GM18502 (cell line): ENCODE measurements around the gene CACNA1C.

Experiments
- ATAC-seq: cut with Tn5 transposase; IDR thresholded peaks from one replicate; pipeline ENCODE4 v1.9.1; 2021; ENCODE audit warnings: mild to moderate bottlenecking; ENCODE audit not compliant: unreplicated experiment, poor library complexity

Gene CACNA1C

DNA sequence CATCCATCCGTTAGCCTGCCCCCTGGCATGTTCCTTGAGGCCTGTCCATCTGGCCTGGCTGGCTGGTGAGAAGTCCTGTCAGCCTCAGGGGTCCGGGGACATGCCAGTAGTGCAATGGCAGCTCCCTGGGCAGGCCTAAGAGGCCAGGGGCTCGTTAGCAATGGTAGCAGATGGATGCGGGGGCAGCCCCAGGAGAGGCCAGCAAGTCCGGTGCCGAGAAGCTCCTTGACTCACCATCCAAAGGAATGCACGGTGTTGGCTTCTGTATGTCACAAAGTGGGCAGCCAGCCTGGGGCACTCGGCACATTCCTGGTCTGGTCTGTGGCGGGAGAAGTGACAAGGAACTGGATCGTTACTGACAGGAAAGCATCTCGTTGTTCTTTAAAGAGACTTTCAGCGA, 319.9 kb downstream of the CACNA1C start:
- ATAC-seq, result no peak

DNA sequence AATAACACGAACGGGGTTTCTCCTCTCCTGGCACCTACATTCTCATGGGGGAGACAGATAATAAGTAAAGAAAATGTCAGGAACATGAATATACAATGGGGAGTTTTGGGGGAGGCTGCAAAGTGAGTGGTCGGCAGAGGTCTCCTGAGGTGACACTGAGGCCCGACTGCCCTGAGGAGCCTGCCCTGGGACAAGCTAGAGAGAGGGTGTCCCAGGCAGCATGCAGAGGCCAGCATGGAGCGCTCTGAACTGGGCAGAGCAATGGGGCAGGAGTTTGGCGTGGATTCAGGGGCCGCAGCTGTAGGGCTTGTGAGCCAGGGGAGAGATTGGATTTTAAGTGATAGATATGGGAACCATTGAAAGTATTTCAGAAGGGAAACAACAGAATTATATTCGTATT, 320.5 kb downstream of the CACNA1C start:
- ATAC-seq, result no peak

DNA sequence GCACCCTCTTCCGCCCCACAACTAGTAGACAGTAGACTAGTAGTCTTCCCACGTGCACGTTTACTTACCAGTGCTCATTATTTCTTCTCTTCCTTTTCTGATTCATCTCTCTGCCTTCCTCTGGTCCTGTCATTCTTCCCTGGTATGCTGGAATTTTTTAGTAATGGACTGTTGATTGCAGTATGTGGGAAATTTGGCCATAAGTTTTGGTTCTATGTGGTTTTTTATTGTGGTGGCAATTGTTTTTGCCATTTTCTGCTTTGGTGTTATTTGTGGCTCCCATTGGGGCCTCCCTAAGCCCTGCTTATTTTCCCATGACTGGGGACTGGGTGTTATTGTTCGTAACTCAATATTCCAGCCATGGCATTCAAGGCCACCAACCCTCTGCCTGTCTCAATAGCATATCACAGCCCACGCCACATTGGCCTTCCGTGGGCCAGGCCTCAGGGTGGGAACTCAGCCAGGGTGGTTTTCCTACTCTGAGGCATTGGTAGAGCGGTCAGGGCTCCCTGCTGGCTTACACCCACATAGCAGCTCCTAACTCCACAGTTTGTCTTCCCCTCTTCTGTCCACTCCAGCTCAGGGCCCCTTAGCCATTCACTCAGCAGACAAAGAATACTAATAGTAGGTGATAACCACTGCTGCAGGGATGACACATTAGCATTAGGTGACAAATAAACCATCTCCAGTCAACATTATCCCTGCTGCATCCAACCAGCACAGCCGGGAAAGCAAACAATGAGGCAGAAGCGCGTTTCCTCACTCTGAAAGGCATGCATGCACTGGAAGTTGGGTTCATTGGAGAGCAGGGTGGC, 321.5 kb downstream of the CACNA1C start:
- no peak for ATAC-seq

DNA sequence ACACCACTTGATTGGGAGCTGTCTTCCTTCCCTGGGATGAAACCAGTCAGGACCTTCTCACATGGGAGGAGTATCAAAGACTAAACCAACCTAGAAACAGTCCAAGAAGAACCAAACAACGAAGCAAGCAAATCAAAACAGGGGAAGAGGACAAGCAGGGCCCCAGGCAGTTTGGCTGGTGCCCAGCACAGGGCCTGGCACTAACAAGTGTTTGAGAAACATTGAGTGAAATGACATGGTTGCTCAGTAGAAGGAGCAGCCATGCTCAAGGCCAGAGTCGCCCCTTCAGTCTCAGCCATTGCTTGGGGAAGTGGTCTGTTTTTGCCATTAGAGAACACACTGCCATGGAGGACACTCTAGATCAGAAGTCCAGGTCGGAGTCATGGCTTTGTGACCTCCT, 323.1 kb downstream of the CACNA1C start:
- no peak for ATAC-seq

DNA sequence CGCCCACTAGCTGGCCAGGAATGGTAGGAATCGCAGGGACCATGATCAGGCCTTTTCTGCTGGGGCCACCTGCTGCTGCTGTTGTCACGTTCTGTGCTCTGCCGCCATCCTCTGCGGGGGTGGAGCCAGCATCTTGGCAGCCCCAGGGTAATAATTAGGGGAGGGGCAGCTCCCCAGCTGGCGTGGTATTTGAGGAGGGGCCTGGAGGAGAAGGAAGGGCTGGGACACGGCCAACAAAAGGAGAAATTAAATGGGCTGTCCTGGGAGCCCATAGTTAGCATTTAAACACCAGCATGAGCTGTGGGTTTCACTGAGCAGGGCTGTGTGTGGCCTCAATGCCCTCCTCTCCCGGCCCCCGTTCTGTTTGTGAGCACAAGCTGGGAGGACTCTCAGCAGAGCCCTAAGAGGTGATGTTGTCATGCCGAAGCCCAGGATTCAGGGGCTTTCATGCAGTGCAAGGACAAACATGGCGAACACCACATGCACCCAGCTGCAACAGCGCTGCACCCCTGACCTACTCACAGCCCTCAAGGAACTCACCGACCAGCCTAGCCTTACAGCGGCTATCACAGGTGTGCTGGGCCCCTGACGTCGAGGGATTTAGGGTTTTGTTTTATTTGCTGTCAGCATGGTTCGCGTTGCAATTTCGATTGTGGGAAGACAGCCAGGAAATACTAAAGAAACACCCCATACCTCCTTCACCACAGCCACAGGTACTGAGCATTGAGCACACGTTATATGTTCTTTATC, 324.3 kb downstream of the CACNA1C start:
- no peak for ATAC-seq

DNA sequence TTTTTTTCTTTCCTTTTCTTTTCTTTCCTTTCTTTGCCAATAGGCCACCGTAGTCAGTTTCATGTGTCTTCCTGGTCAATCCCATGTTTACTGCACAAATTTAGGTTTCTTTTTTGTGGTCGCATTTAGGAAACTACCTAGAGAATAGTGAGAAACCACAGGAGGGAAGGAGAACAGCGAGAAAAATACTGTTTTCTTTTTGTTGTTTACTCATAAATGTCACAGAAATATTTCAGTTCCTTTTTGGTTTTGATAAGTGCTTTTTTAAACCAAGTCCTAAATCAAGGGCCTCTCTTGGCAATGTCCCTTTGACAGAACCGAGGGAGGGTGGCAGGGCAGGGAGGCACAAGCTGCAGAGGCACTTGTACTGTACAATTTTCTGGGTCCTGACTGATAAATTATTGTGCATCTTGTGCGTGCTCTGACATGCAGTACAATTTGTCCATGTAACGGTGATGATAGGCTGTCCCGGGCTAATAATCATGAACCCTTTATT, 326.1 kb downstream of the CACNA1C start:
- ATAC-seq, result peak; percentile 70

DNA sequence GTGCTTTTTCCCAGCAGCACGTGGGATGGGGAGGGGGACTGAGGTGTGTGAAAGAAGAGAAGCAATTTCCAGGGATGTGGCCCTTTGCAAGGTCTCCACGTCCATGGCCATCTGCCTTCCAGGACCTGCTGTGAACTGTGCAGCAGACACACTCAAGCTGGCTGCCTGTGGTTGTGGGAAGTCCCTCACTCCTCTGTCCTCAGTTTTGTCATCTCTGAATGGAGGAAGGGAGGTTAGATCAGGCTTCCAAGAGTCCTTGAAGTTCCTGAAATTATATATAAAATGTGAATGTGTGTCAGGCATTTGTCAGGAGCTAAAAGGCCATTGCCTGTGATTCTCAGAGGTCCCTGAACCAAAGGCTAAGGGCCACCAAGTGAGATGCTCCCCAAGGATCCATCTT, 328.2 kb downstream of the CACNA1C start:
- no peak for ATAC-seq

DNA sequence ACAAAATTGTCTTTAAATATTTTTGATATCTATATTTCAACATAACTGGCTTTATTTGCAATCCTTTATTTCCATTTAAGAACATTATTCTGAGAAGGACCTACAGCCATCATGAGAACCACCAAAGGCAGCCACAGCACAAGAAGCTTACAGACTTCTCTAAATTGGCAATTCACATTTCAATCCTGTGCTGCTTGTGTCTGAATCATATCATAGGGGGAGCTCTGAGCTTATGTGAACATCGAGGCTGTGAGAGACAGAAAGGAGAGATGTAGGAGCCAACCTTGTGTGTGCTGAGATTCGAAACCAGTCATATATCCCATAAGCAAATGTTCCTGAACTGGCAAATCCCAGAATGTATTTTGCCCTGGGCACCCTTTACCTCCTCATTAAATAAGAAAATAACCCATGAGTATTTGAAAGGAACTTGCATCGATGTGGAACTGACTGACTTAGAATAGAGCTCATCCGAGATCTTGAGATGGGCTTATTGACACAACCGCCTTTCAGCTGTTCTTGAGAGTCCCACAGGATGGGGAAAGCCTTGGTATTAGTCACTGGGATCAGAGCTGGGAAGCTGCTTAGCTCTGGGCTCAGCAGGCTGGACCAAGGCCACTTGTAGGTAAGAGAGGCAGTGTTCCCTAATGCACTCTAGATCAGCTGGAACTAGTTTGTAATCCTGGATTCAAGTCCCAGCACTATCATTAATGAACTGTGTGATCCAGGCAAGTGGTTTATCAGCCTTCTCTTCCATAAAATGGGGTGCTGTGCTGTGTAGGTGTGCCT, 329.8 kb downstream of the CACNA1C start:
- no peak for ATAC-seq

DNA sequence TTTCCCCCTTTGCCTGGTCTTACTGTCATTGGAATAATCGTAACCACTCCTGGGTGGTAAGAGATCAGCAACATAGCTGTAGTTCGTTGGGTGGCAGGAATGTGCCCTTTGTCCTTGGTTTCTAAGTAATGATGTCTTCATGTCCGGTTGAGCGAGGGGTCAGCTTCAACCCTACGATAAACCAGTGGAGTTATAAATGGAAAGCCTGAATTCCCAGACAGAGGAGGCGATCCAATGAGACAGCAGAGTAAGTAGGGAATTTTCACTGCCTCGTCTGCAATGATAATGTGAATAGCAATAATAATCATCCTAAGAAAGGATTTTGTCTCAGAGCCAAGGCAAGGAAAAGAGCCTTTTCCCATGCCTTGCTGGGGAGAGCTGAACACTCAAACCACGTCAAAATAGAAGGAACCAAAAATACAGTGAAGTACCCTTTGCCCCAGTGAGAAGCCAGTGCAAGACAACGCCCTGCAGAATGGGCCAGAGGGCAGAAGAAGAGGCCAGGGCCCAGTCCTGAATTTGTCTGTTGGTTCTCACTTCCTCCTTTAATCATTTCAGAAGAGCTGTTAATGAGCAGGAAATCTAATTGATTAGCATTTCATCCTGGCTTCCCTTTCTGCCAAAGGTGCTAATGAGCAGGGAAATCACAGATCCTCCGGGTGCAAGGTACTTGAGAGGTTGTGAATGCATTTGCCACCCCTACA, 330.7 kb downstream of the CACNA1C start:
- no peak for ATAC-seq

DNA sequence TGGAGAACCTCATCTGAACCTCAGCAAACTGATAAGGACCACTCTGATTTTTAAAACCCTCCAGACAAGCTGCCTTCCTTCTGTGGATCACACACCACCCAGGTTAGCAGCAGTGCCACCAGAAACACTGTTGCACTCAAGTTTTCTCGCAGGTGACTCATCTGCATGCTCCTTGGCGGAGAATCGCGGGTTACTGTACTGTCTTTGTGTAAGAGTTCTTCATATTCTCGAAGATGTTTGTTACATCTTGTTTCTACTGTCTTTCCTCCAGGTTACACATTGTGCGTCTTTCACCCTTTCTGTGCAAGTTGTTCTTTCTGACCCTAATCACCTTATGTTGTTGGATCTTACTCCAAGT, 331.2 kb downstream of the CACNA1C start:
- ATAC-seq, result no peak

DNA sequence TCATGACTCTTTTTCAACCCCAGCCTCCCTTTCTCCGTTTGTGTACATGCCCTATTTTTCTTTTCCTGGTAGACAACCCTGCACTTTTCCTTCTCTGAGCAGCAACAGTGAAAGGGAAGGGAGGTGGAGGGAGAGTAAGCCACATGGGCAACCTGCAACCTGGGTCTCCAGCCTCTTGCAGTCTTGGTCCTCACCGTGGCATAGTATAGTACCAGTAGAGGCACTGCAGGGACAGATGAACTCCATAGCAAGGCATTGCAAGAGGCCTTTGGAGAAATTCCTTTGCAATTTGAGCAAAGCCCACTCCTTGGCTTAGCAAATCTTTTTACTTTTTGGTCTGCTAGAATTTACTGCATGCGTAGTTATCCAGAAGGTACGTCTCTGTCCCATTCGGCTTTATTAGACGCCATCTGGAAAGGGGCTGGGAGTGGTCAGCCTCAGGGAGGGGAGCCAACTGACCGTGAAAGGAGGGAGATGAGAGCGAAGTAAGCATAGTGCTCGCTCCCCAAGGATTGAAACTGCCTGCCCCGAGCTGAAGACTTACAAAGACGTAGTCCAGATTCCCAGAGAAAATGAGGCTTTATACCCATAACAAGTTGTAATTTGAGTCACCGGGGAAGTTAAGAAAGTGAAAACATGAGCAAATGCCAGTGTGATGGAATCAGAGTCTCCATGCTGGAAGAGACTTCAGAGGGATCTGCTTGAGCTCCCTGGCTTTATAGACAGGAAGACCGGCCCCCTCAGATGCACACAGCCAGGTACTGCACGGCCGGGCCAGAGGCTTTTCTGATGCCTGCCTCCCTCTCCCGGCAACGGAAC, 332.0 kb downstream of the CACNA1C start:
- no peak for ATAC-seq

DNA sequence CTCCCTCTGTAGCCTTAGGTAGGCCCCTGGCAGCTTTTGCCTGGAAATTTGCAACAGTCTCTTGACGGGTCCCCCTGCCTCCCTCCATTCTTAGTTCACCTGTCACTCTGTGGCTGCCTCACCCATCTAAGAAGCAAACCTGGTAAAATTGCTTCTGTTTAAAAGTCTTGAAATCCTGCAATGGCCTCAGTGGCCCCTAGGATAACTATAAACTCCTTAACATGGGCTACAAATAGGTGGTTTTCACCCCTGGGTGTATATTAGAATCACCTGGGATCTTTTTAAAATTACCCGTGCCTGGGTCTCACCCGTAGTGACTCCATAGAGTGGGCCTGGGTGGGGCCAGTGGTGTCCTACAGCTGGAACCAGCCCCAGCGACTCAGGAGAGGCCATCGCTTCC, 332.7 kb downstream of the CACNA1C start:
- ATAC-seq, result no peak

DNA sequence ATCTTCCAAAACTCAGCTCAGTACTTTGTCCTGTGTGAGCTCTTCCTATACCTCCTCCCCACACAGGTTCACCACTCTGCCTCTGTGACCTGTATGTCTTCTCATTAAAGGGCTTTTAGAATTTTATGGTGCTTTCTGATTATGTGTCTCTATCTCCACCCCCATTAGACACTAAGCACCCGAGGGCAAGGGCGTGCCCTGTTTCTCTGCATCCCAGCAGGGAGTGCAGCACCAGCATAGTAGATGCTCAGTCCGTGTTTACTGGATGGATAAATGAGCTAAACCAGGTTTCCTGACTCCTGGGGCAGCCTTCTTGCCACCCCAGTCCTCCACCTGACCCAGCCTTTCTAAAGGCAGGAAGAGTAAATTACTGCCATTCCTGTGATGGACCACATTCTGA, 333.8 kb downstream of the CACNA1C start:
- ATAC-seq, result no peak

DNA sequence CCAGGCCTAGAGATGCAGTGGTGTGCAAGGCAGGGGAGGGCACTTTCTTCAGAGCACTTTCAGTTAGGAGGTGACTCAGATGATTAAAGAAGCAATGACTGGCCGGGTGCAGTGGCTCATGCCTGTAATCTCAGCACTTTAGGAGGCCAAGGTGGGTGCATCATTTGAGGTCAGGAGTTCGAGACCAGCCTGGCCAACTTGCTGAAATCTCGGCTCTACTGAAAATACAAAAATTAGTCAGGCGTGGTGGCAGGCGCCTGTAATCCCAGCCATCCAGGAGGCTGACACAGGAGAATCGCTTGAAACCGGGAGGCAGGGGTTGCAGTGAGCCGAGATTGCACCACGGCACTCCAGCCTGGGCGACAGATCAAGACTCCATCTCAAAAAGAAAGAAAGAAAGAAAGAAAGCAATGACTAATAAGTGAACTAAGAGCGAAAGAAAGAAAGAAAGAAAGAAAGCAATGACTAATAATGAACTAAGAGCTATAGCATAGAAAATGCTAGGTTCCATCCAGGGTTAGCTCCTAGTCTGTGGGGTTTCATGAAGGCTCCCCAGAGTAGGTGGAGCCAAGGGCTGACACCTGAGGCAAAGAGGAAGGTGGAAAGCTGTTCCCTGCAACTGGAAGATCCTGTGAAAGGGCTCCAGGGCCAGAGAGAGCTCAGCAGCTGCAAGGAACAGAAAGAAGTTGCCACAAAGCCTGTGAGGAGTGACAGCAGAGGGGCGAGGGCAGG, 334.5 kb downstream of the CACNA1C start:
- peak; percentile 78 for ATAC-seq

DNA sequence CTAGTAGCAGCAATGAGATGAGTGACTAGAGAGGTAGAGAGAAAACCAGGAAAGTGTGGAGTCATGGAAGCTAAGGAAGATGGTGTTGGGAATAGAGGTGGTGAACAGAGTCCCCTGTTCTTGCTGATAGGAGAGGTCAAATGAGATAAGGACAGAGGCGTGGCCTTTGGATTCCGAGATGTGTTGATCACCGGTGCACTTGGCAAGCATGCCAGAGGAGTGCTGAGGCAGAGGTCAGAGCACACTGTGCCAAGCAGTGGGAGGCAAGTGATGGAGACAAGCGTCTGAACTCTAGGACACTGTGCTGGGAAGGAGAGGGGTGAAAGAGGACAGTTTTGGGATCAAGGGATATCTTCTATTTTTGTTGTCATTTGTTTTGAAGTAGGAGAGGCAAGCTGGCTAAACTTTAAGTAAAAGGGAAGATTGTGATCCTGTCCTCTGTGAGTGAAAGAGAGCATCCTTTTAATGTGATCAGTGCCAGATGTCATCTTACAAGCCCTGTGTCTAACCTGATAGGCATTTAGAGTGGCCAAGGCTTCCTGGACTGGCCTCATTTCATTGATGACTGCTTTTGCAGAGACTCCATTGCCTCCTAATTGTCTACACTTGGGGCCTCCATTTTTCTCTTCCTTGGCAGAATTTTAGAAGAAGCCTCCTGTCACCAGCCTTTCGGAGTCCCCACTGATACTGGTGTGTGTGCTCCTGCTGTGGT, 336.4 kb downstream of the CACNA1C start:
- ATAC-seq, result no peak

DNA sequence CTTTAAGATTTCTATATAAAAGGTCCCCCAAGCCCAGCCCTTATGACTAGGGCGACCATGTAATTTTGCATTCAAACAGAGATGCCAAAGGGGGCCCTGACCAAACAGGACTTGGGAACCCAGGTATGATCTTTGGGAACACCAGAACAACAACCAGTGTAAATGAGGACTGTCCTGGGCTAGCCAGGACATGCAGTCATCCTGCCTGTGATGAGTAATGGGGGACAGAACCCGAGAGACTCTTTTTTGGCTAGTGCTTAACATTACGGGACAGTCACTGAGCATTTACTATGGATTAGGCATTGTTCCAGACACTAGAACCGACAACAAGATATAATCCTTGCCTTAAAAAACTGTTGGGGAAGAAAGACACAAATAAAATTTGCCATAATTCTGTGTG, 337.3 kb downstream of the CACNA1C start:
- no peak for ATAC-seq

DNA sequence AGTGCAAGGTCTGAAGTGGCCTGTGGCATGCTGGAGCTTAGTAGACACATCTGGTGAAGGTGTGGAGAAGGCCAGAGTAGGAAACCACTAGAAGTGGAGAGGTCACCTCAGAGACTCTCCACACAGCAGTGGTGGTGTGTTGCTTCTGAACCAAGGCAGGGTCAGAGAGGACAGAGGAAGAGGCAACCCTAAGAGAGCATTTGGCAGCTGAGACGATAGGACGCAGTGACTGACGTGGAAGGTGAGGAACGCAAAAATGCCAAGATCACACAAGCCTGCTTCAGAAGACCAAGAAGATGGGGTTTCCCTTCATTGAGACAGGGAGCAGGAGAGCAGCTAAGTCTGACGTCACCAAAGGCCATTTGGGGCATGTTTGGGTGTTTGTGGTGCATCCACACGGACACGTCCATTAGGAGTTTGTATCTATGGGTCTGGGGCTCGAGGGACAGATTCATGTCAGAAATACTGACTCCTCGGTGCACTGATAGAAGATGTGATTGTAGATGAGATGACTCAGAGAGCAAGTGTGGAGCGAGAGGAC, 338.1 kb downstream of the CACNA1C start:
- no peak for ATAC-seq

DNA sequence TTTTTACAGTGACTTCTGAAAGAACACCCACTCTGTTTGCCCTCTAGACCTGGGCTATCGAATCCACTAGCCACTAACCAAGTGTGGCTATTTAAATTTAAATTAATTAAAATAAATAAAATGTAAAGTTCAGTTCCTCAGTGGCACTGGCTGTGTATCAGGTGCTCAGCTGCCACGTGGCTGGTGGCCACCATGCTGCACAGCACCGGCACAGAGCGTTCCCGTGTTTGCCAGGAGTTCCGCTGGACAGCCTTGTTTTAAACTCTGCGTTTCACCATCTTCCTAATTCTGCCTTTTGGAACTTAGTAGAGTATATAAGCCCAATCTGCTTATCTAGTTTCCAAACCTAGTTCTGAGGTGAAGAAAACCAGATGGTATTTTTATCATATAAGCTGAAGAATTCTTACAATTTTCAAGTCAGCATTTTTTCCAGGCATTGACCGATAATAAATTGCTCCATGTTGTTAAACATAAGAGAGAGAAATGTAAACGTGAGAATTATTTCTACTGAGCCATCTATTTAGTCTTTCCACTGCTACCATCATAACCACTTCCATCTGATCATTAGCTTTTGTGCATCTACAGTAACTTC, 339.0 kb downstream of the CACNA1C start:
- ATAC-seq, result no peak
